HEK293 (cell line): ENCODE measurements around the gene SLC16A10.
A peak's percentile ranks its signal among the peaks of the same experiment; 100 is the strongest.

Experiments
- EGR2 ChIP-seq: fragments of 450-650 bp; formaldehyde crosslinking; IDR thresholded peaks from 2 replicates; pipeline ENCODE4 v1.5.1; 2016; ENCODE audit warnings: low read depth, missing biosample characterization, missing genetic modification characterization
- FEZF1 ChIP-seq: fragments of 450-650 bp; formaldehyde crosslinking; IDR thresholded peaks from 2 replicates; pipeline ENCODE4 v1.5.1; 2016; ENCODE audit warnings: missing biosample characterization, missing genetic modification characterization
- HOXD13 ChIP-seq: sonication (generic); formaldehyde crosslinking; IDR thresholded peaks from 2 replicates; pipeline ENCODE4 v1.8.0; 2022; ENCODE audit warnings: missing genetic modification reagents, borderline replicate concordance
- KLF10 ChIP-seq: fragments of 450-650 bp; IDR thresholded peaks from 2 replicates; pipeline ENCODE4 v1.5.1; 2018; ENCODE audit warnings: missing biosample characterization, mild to moderate bottlenecking, missing genetic modification characterization
- KLF8 ChIP-seq: fragments of 450-650 bp; formaldehyde crosslinking; IDR thresholded peaks from 2 replicates; pipeline ENCODE4 v1.5.1; 2016; ENCODE audit warnings: missing biosample characterization, missing genetic modification characterization
- OVOL3 ChIP-seq: fragments of 450-650 bp; formaldehyde crosslinking; IDR thresholded peaks from 2 replicates; pipeline ENCODE4 v1.5.1; 2016; ENCODE audit warnings: missing biosample characterization, missing genetic modification characterization
- RBAK ChIP-seq: fragments of 450-650 bp; formaldehyde crosslinking; IDR thresholded peaks from 2 replicates; pipeline ENCODE4 v1.5.1; 2016; ENCODE audit warnings: missing biosample characterization, missing genetic modification characterization
- ZFP37 ChIP-seq: fragments of 450-650 bp; formaldehyde crosslinking; IDR thresholded peaks from 2 replicates; pipeline ENCODE4 v1.5.1; 2016; ENCODE audit warnings: missing biosample characterization, missing genetic modification characterization
- ZNF157 ChIP-seq: fragments of 450-650 bp; formaldehyde crosslinking; IDR thresholded peaks from 2 replicates; pipeline ENCODE4 v1.5.1; 2016; ENCODE audit warnings: missing biosample characterization, missing genetic modification characterization
- ZNF184 ChIP-seq: fragments of 450-650 bp; IDR thresholded peaks from 2 replicates; pipeline ENCODE4 v1.5.1; 2018; ENCODE audit warnings: missing biosample characterization, mild to moderate bottlenecking, missing genetic modification characterization
- ZNF239 ChIP-seq: fragments of 450-650 bp; formaldehyde crosslinking; IDR thresholded peaks from 2 replicates; pipeline ENCODE4 v1.5.1; 2016; ENCODE audit warnings: missing biosample characterization, missing genetic modification characterization
- ZNF341 ChIP-seq: fragments of 450-650 bp; formaldehyde crosslinking; IDR thresholded peaks from 2 replicates; pipeline ENCODE4; 2016; ENCODE audit warnings: low read depth, missing biosample characterization, missing genetic modification characterization
- ZNF423 ChIP-seq: fragments of 450-650 bp; formaldehyde crosslinking; IDR thresholded peaks from 2 replicates; pipeline ENCODE4 v1.5.1; 2016; ENCODE audit warnings: missing biosample characterization, missing genetic modification characterization
- ZNF548 ChIP-seq: fragments of 450-650 bp; formaldehyde crosslinking; IDR thresholded peaks from 2 replicates; pipeline ENCODE4 v1.5.1; 2016; ENCODE audit warnings: missing biosample characterization, missing genetic modification characterization
- ZNF560 ChIP-seq: fragments of 450-650 bp; formaldehyde crosslinking; IDR thresholded peaks from 2 replicates; pipeline ENCODE4 v1.5.1; 2017; ENCODE audit warnings: missing biosample characterization, missing genetic modification characterization, borderline replicate concordance
- ZNF571 ChIP-seq: fragments of 450-650 bp; formaldehyde crosslinking; IDR thresholded peaks from 2 replicates; pipeline ENCODE4 v1.5.0; 2017; ENCODE audit warnings: missing biosample characterization, missing genetic modification characterization
- ZNF626 ChIP-seq: fragments of 450-650 bp; sonication (Bioruptor Pico); formaldehyde crosslinking; IDR thresholded peaks from 2 replicates; pipeline ENCODE4 v1.5.1; 2018; ENCODE audit warnings: missing biosample characterization, missing genetic modification characterization, inconsistent platforms
- ZNF701 ChIP-seq: fragments of 450-650 bp; formaldehyde crosslinking; IDR thresholded peaks from 2 replicates; pipeline ENCODE4 v1.5.1; 2016; ENCODE audit warnings: missing biosample characterization, missing genetic modification characterization
- ZNF792 ChIP-seq: fragments of 450-650 bp; formaldehyde crosslinking; IDR thresholded peaks from 2 replicates; pipeline ENCODE4 v1.5.1; 2016; ENCODE audit warnings: missing biosample characterization, missing genetic modification characterization
- TF ChIP-seq, protein P1 (sequence below): fragments of 450-650 bp; formaldehyde crosslinking; IDR thresholded peaks from 2 replicates; pipeline ENCODE4 v1.5.1; 2016; ENCODE audit warnings: missing biosample characterization, missing genetic modification characterization
- TF ChIP-seq, protein P2 (sequence below): fragments of 450-650 bp; formaldehyde crosslinking; IDR thresholded peaks from 2 replicates; pipeline ENCODE4 v1.5.1; 2017; ENCODE audit warnings: missing biosample characterization, missing genetic modification characterization
- TF ChIP-seq, protein P3 (sequence below): fragments of 450-650 bp; formaldehyde crosslinking; IDR thresholded peaks from 2 replicates; pipeline ENCODE4 v1.5.1; 2016; ENCODE audit warnings: missing biosample characterization, missing genetic modification characterization
- TF ChIP-seq, protein P4 (sequence below): fragments of 450-650 bp; formaldehyde crosslinking; IDR thresholded peaks from 2 replicates; pipeline ENCODE4 v1.5.1; 2016; ENCODE audit warnings: missing biosample characterization, missing genetic modification characterization
- TF ChIP-seq, protein P5 (sequence below): fragments of 450-650 bp; formaldehyde crosslinking; IDR thresholded peaks from 2 replicates; pipeline ENCODE4 v1.5.1; 2017; ENCODE audit warnings: missing biosample characterization, missing genetic modification characterization
- TF ChIP-seq, protein P6 (sequence below): fragments of 450-650 bp; formaldehyde crosslinking; IDR thresholded peaks from 2 replicates; pipeline ENCODE4 v1.5.1; 2017; ENCODE audit warnings: missing biosample characterization, missing genetic modification characterization
- TF ChIP-seq, protein P7 (sequence below): fragments of 450-650 bp; formaldehyde crosslinking; IDR thresholded peaks from 2 replicates; pipeline ENCODE4 v1.5.1; 2016; ENCODE audit warnings: missing biosample characterization, missing genetic modification characterization
- TF ChIP-seq, protein P8 (sequence below): fragments of 450-650 bp; formaldehyde crosslinking; IDR thresholded peaks from 2 replicates; pipeline ENCODE4; 2016; ENCODE audit warnings: missing biosample characterization, missing genetic modification characterization
- TF ChIP-seq, protein P9 (sequence below): fragments of 450-650 bp; formaldehyde crosslinking; IDR thresholded peaks from 2 replicates; pipeline ENCODE4 v1.5.1; 2016; ENCODE audit warnings: missing biosample characterization, missing genetic modification characterization, low read depth

The SLC16A10 gene

DNA sequence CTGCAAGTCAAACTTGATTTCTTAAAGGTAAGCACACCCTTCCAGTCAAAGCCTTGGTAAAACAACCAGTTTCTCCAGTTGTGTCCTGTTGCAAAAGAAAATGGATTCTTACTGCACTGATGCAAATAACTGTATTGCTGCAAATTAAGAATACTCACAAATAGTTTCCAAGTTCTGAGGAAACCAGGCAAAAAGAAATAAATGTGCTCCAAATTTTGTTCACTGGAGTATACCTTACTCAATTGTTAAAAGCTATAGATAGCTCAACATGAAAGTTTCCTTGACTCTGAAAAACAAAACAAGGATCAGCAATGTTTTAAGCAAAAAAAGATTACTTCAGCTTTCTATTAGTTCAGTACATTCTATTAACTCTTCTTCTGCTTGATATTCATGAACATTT lies 75.2 kb downstream of the SLC16A10 start (continued):
- no peak for TF ChIP-seq ZNF341 (tag by site-specific recombination)
- 0 out of 2 replicates have a peak, but pooled peaks have one; percentile 18 for TF ChIP-seq ZNF548 (tag by site-specific recombination)
- peak; percentile 85 for TF ChIP-seq ZNF184
- TF ChIP-seq, protein P1, sequence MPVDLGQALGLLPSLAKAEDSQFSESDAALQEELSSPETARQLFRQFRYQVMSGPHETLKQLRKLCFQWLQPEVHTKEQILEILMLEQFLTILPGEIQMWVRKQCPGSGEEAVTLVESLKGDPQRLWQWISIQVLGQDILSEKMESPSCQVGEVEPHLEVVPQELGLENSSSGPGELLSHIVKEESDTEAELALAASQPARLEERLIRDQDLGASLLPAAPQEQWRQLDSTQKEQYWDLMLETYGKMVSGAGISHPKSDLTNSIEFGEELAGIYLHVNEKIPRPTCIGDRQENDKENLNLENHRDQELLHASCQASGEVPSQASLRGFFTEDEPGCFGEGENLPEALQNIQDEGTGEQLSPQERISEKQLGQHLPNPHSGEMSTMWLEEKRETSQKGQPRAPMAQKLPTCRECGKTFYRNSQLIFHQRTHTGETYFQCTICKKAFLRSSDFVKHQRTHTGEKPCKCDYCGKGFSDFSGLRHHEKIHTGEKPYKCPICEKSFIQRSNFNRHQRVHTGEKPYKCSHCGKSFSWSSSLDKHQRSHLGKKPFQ (tag by site-specific recombination): no peak
- TF ChIP-seq HOXD13 (CRISPR knock-in tag): no peak
- no peak for TF ChIP-seq OVOL3 (tag by site-specific recombination)
- TF ChIP-seq, protein P2, sequence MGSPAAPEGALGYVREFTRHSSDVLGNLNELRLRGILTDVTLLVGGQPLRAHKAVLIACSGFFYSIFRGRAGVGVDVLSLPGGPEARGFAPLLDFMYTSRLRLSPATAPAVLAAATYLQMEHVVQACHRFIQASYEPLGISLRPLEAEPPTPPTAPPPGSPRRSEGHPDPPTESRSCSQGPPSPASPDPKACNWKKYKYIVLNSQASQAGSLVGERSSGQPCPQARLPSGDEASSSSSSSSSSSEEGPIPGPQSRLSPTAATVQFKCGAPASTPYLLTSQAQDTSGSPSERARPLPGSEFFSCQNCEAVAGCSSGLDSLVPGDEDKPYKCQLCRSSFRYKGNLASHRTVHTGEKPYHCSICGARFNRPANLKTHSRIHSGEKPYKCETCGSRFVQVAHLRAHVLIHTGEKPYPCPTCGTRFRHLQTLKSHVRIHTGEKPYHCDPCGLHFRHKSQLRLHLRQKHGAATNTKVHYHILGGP: no peak
- no peak for TF ChIP-seq ZNF560 (tag by site-specific recombination)
- TF ChIP-seq, protein P3, sequence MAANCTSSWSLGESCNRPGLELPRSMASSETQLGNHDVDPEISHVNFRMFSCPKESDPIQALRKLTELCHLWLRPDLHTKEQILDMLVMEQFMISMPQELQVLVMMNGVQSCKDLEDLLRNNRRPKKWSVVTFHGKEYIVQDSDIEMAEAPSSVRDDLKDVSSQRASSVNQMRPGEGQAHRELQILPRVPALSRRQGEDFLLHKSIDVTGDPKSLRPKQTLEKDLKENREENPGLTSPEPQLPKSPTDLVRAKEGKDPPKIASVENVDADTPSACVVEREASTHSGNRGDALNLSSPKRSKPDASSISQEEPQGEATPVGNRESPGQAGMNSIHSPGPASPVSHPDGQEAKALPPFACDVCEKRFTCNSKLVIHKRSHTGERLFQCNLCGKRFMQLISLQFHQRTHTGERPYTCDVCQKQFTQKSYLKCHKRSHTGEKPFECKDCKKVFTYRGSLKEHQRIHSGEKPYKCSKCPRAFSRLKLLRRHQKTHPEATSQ: no peak
- TF ChIP-seq, protein P4, sequence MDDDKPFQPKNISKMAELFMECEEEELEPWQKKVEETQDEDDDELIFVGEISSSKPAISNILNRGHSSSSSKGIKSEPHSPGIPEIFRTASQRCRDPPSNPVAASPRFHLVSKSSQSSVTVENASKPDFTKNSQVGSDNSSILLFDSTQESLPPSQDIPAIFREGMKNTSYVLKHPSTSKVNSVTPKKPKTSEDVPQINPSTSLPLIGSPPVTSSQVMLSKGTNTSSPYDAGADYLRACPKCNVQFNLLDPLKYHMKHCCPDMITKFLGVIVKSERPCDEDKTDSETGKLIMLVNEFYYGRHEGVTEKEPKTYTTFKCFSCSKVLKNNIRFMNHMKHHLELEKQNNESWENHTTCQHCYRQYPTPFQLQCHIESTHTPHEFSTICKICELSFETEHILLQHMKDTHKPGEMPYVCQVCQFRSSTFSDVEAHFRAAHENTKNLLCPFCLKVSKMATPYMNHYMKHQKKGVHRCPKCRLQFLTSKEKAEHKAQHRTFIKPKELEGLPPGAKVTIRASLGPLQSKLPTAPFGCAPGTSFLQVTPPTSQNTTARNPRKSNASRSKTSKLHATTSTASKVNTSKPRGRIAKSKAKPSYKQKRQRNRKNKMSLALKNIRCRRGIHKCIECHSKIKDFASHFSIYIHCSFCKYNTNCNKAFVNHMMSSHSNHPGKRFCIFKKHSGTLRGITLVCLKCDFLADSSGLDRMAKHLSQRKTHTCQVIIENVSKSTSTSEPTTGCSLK (tag by site-specific recombination): no peak
- TF ChIP-seq, protein P5, sequence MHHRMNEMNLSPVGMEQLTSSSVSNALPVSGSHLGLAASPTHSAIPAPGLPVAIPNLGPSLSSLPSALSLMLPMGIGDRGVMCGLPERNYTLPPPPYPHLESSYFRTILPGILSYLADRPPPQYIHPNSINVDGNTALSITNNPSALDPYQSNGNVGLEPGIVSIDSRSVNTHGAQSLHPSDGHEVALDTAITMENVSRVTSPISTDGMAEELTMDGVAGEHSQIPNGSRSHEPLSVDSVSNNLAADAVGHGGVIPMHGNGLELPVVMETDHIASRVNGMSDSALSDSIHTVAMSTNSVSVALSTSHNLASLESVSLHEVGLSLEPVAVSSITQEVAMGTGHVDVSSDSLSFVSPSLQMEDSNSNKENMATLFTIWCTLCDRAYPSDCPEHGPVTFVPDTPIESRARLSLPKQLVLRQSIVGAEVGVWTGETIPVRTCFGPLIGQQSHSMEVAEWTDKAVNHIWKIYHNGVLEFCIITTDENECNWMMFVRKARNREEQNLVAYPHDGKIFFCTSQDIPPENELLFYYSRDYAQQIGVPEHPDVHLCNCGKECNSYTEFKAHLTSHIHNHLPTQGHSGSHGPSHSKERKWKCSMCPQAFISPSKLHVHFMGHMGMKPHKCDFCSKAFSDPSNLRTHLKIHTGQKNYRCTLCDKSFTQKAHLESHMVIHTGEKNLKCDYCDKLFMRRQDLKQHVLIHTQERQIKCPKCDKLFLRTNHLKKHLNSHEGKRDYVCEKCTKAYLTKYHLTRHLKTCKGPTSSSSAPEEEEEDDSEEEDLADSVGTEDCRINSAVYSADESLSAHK: no peak
- TF ChIP-seq FEZF1 (tag by site-specific recombination): no peak
- TF ChIP-seq, protein P6, sequence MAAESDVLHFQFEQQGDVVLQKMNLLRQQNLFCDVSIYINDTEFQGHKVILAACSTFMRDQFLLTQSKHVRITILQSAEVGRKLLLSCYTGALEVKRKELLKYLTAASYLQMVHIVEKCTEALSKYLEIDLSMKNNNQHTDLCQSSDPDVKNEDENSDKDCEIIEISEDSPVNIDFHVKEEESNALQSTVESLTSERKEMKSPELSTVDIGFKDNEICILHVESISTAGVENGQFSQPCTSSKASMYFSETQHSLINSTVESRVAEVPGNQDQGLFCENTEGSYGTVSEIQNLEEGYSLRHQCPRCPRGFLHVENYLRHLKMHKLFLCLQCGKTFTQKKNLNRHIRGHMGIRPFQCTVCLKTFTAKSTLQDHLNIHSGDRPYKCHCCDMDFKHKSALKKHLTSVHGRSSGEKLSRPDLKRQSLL (tag by site-specific recombination): no peak
- no peak for TF ChIP-seq ZNF701 (tag by site-specific recombination)
- no peak for TF ChIP-seq ZNF792 (tag by site-specific recombination)
- TF ChIP-seq ZFP37 (tag by site-specific recombination): no peak
- TF ChIP-seq ZNF239 (tag by site-specific recombination): no peak
- TF ChIP-seq, protein P7, sequence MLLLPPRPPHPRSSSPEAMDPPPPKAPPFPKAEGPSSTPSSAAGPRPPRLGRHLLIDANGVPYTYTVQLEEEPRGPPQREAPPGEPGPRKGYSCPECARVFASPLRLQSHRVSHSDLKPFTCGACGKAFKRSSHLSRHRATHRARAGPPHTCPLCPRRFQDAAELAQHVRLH (tag by site-specific recombination): no peak
- peak; percentile 83; the same call in 1 of the 2 replicates for TF ChIP-seq ZNF626 (tag by site-specific recombination)
- TF ChIP-seq KLF8 (tag by site-specific recombination): no peak
- TF ChIP-seq ZNF423 (tag by site-specific recombination): no peak
- TF ChIP-seq EGR2 (tag by site-specific recombination): no peak
- TF ChIP-seq, protein P8, sequence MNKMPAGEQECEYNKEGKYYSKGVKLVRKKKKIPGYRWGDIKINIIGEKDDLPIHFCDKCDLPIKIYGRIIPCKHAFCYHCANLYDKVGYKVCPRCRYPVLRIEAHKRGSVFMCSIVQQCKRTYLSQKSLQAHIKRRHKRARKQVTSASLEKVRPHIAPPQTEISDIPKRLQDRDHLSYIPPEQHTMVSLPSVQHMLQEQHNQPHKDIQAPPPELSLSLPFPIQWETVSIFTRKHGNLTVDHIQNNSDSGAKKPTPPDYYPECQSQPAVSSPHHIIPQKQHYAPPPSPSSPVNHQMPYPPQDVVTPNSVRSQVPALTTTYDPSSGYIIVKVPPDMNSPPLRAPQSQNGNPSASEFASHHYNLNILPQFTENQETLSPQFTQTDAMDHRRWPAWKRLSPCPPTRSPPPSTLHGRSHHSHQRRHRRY: no peak
- TF ChIP-seq RBAK (tag by site-specific recombination): no peak
- TF ChIP-seq, protein P9, sequence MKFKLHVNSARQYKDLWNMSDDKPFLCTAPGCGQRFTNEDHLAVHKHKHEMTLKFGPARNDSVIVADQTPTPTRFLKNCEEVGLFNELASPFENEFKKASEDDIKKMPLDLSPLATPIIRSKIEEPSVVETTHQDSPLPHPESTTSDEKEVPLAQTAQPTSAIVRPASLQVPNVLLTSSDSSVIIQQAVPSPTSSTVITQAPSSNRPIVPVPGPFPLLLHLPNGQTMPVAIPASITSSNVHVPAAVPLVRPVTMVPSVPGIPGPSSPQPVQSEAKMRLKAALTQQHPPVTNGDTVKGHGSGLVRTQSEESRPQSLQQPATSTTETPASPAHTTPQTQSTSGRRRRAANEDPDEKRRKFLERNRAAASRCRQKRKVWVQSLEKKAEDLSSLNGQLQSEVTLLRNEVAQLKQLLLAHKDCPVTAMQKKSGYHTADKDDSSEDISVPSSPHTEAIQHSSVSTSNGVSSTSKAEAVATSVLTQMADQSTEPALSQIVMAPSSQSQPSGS (tag by site-specific recombination): no peak
- TF ChIP-seq ZNF571 (tag by site-specific recombination): no peak
- 0 out of 2 replicates have a peak, but pooled peaks have one; percentile 16 for TF ChIP-seq ZNF157 (tag by site-specific recombination)
- TF ChIP-seq KLF10 (tag by site-specific recombination): no peak
